Psoas muscle (tissue), 8 donors: ENCODE results near the gene CELA3B. TPM values are rescaled to one million over a fixed set of nuclear protein-coding genes. Genes with fewer than 3 reads are reported as not detected.
A peak's percentile ranks its signal among the peaks of the same experiment; 100 is the strongest.
"Not testable (repeated sequence)": the region's sequence is repeated elsewhere in the genome, so short reads cannot be mapped to it uniquely, and the experiment has no call there.

Experiments used
- ATAC-seq, 4 donors: fragments of 200-7000 bp; cut with Tn5 transposase; one replicate each; pipeline ENCODE4 v1.9.1; 2020; ENCODE audit warnings: moderate library complexity in 3 of 4, mild to moderate bottlenecking in 2 of 4
- DNase-seq, 2 donors: peaks; one replicate each; pipeline ENCODE4 v3.0.0-alpha.2; 2020
- H3K27ac ChIP-seq: fragments of 200-600 bp; one replicate; pipeline ENCODE4 v1.8.0; 2022
- H3K27me3 ChIP-seq, 3 donors: fragments of 200-600 bp in 1 of 3; one replicate each; pipeline versions ENCODE4 v1.6.1 to v1.8.0; 2013 to 2022; ENCODE audit warnings: low read length in 2 of 3, mild to moderate bottlenecking in 2 of 3, moderate library complexity in 1 of 3; ENCODE audit not compliant: insufficient read depth in 3 of 3
- H3K36me3 ChIP-seq, 2 donors: fragments of 200-600 bp in 1 of 2; one replicate each; pipeline versions ENCODE4 v1.6.1 to v1.8.0; 2013 to 2022; ENCODE audit warnings: low read depth in 1 of 2, mild to moderate bottlenecking in 1 of 2, moderate library complexity in 1 of 2; ENCODE audit not compliant: insufficient read depth in 1 of 2
- H3K4me1 ChIP-seq: fragments of 200-600 bp; one replicate; pipeline ENCODE4 v1.8.0; 2022
- H3K4me3 ChIP-seq: fragments of 200-600 bp; one replicate; pipeline ENCODE4 v1.8.0; 2022; ENCODE audit warnings: mild to moderate bottlenecking
- H3K9me3 ChIP-seq: fragments of 200-600 bp; one replicate; pipeline ENCODE4 v1.8.0; 2022
- CTCF ChIP-seq: fragments of 200-600 bp; IDR thresholded peaks from one replicate; pipeline ENCODE4 v1.8.0; 2022; ENCODE audit warnings: antibody characterized with exemption
- WGBS, 3 donors: extraction: QIAGEN DNeasy Blood & Tissue Kit; methylation state at CpG; one replicate each; pipeline versions ENCODE4 v1.1.6 to v1.1.7; 2013; 5-methylcytosine and 5-hydroxymethylcytosine counted together
- intact Hi-C, 2 donors: fragments of 100-400 bp; cut with DNase I; formaldehyde crosslinking; loops; one replicate each; pipeline versions ENCODE4 v1.11.0 to v1.14.2; 2022
- polyA plus RNA-seq, 3 donors: library from polyadenylated mRNA; stranded (reverse); fragments of 200-250 nt; gene quantifications; one replicate each; pipeline ENCODE4 v1.2.3, GENCODE V29; 2013
- total RNA-seq, 4 donors: library from RNA; stranded (reverse); fragmentation: NEBNext Ultra II Directional in 2 of 4; extraction: Animal tissue kit (Norgen Biotek cat#: 25700) in 2 of 4; gene quantifications; one replicate each; pipeline versions ENCODE4 v1.2.1 to v1.2.4, GENCODE V29; 2021 to 2023
- donor health status: healthy with polysubstance abuse.
- donor health status: DM: no; HTN: no; CAD: no; lungs with moderate emphysema.
- donor health status: Bipolar disorder and iron deficiency.
- donor health status: healthy.
- donor health status: DM: yes; HTN: yes; CAD: no.
- donor health status: DM: no; HTN: no; CAD: no.
- donor health status: DM: no; HTN: no; CAD: no.
- donor health status: DM: yes; HTN: yes; CAD: no.

Gene CELA3B
- total and polyA plus RNA-seq, 7 donors: 0.09 to 1.7 (median 0.42) TPM; not detected in 2

GRCh38 chr1:21999645-22000044, 22.8 kb downstream of the CELA3B start:
- H3K36me3 ChIP-seq, H3K27ac ChIP-seq, intact Hi-C loops, H3K4me3 ChIP-seq, DNase-seq, H3K4me1 ChIP-seq, H3K9me3 ChIP-seq, H3K27me3 ChIP-seq: not testable (repeated sequence)
- ATAC-seq: peak; percentile 56 to 85 (median 67)
- 35 to 48% (median 45%) methylated on average over 6 to 7 of the region's 7 CpGs for WGBS, 3 donors

DNA sequence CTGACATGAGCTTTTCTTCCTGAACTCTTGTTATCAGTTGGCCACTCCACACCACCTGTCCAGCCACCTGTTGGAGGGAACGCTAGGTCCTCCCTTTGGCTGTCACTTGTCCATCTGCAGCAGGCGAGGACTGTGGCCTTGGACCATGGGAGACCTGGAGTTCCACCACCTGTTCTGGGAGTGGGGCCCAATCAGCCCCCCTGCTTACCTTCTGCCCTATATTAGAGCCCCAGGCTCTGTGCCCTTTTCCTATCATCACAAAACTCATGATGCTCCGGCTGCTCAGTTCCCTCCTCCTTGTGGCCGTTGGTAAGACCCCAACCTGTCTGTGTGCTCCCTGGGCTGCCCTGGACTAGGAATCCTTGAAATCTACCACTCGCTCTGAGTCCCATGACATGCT, 24.6 kb downstream of the CELA3B start, which contains the start of gene CELA3A:
CELA3A (plus strand) TSS at position 249 of the 400 bp plus-strand sequence; CDS start at position 267, 18 bp downstream.
- 66 to 72% (median 68%) methylated on average over 5 of the region's 5 CpGs for WGBS, 3 donors
- Histone ChIP-seq H3K4me3 (no peak within 1 kb of the TSS), H3K4me1 (no peaks in the 10 kb centered on the region), H3K9me3 (no peaks in the 10 kb centered on the region), H3K27me3 (no peaks in the 10 kb centered on the region), H3K27ac (no peak within 1 kb of the TSS), H3K36me3 (no peaks in the 10 kb centered on the region)
- TF ChIP-seq CTCF: no peak
- DNase-seq (no peak), ATAC-seq (no peak)
- intact Hi-C loops: no loop called here

- intact Hi-C loops, H3K27ac ChIP-seq, H3K9me3 ChIP-seq, H3K4me3 ChIP-seq, H3K27me3 ChIP-seq, DNase-seq, H3K4me1 ChIP-seq, H3K36me3 ChIP-seq, ATAC-seq: not testable (repeated sequence)
- 81 to 91% (median 82%) methylated on average over 5 of the region's 5 CpGs for WGBS, 3 donors
These were observed 25.6 kb downstream of the CELA3B start for GRCh38 chr1:22002461-22002860.

GRCh38 chr1:22002875-22003274, 26.1 kb downstream of the CELA3B start:
- H3K27ac ChIP-seq, H3K9me3 ChIP-seq, H3K36me3 ChIP-seq, intact Hi-C loops, H3K4me3 ChIP-seq, H3K27me3 ChIP-seq, H3K4me1 ChIP-seq, DNase-seq, ATAC-seq: not testable (repeated sequence)
- 85 to 88% (median 85%) methylated on average over 8 of the region's 8 CpGs for WGBS, 3 donors

GRCh38 chr1:22003959-22004358, 27.1 kb downstream of the CELA3B start:
- DNase-seq, H3K4me1 ChIP-seq, intact Hi-C loops, H3K9me3 ChIP-seq, ATAC-seq, H3K4me3 ChIP-seq, H3K36me3 ChIP-seq, H3K27me3 ChIP-seq, H3K27ac ChIP-seq: not testable (repeated sequence)
- WGBS, 3 donors: 91 to 99% (median 96%) methylated on average over 3 of the region's 3 CpGs

DNA sequence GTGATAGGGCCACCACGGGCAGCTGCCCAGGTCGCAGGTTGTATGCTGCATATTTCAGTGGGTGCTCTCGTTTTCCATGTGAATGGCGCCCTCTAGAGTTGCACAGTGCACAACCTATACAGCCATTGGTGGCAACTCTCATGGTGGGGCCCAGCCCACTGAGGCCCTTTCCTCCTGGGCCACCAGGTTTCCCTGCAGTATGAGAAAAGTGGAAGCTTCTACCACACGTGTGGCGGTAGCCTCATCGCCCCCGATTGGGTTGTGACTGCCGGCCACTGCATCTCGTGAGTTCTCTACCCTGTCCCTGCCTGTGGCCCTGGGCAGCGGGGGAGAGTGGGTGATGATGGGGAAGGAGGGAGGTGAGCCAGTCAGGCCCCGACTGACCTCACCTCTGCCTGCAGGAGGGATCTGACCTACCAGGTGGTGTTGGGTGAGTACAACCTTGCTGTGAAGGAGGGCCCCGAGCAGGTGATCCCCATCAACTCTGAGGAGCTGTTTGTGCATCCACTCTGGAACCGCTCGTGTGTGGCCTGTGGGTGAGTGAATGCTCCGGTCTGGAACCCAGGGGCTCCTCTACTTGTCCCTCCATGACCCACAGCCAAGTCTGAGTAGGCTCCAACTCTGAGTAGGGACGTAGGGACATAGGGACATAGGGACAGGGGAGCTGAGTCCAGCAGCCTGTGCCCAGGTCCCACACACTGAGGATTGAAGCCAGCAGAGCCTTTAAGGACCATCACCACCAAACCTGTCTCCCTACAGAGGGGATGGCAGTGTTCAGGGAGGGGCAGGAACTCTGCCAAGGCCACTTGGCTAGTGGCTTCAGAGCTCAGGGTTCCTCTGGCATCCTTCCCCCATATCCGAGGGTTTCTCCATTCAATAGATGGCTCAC, 28.7 kb downstream of the CELA3B start:
- H3K9me3 ChIP-seq, H3K27me3 ChIP-seq, H3K4me3 ChIP-seq, intact Hi-C loops, DNase-seq, H3K27ac ChIP-seq, H3K36me3 ChIP-seq, H3K4me1 ChIP-seq: not testable (repeated sequence)
- peak; percentile 25 for TF ChIP-seq CTCF
- WGBS, 3 donors: 67% methylated on average over 18 of the region's 18 CpGs
- ATAC-seq: peak; percentile 74 to 86 (median 80)

- intact Hi-C loops, H3K27ac ChIP-seq, H3K9me3 ChIP-seq, H3K27me3 ChIP-seq, H3K4me3 ChIP-seq, DNase-seq, H3K36me3 ChIP-seq, H3K4me1 ChIP-seq, ATAC-seq: not testable (repeated sequence)
- 67 to 82% (median 75%) methylated on average over 13 of the region's 13 CpGs for WGBS, 3 donors
These were observed 29.9 kb downstream of the CELA3B start for GRCh38 chr1:22006736-22007135.

DNA sequence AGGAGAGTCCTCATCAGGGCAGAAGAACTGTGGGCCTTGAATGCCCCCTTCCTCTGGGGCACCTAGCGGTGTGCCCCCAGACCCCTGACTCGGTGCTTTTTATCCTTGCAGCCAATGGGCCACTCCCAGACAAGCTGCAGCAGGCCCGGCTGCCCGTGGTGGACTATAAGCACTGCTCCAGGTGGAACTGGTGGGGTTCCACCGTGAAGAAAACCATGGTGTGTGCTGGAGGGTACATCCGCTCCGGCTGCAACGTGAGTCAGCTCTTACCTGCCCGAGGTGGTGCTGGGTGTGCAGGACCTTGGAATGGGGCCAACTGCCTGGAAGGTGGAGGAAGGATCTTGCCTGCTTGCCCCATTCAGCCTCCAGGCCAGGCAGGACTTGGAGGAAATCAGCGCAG, 30.4 kb downstream of the CELA3B start:
- intact Hi-C loops, H3K9me3 ChIP-seq, H3K27me3 ChIP-seq, H3K27ac ChIP-seq, ATAC-seq, H3K4me3 ChIP-seq, DNase-seq, H3K36me3 ChIP-seq, H3K4me1 ChIP-seq: not testable (repeated sequence)
- 78 to 86% (median 85%) methylated on average over 9 of the region's 10 CpGs for WGBS, 3 donors

GRCh38 chr1:22009566-22009965, 32.7 kb downstream of the CELA3B start:
- H3K9me3 ChIP-seq, H3K36me3 ChIP-seq, H3K27me3 ChIP-seq, intact Hi-C loops, H3K4me1 ChIP-seq, ATAC-seq, DNase-seq, H3K27ac ChIP-seq, H3K4me3 ChIP-seq: not testable (repeated sequence)
- WGBS, 3 donors: 70 to 78% (median 76%) methylated on average over 10 of the region's 11 CpGs
